ENCODE results near the gene TMEM81.

The TMEM81 gene

GRCh38 chr1:205058853-205059252 lies 25.4 kb downstream of the TMEM81 start:
- DNase-seq (ENCODE audit: low read depth): no peak

GRCh38 chr1:205057808-205058575 lies 26.3 kb downstream of the TMEM81 start:
- no peak for DNase-seq (ENCODE audit: low read depth)

- DNase-seq (ENCODE audit: low read depth): no peak
Observed at GRCh38 chr1:205056956-205057568, 27.2 kb downstream of the TMEM81 start.

GRCh38 chr1:205056188-205056611 lies 28.1 kb downstream of the TMEM81 start:
- DNase-seq (ENCODE audit: low read depth): no peak

- DNase-seq (ENCODE audit: low read depth): no peak
Observed at GRCh38 chr1:205054013-205054412, 30.2 kb downstream of the TMEM81 start.

GRCh38 chr1:205053296-205053695 lies 31.0 kb downstream of the TMEM81 start:
- no peak for DNase-seq (ENCODE audit: low read depth)

GRCh38 chr1:205052690-205053089 lies 31.6 kb downstream of the TMEM81 start:
- no peak for DNase-seq (ENCODE audit: low read depth)

- no peak for DNase-seq (ENCODE audit: low read depth)
Observed at GRCh38 chr1:205049479-205049878, 34.8 kb downstream of the TMEM81 start.

GRCh38 chr1:205048382-205048781 lies 35.9 kb downstream of the TMEM81 start:
- no peak for DNase-seq (ENCODE audit: low read depth)

GRCh38 chr1:205047764-205048231 lies 36.5 kb downstream of the TMEM81 start:
- no peak for DNase-seq (ENCODE audit: low read depth)

GRCh38 chr1:205046870-205047269 lies 37.4 kb downstream of the TMEM81 start:
- no peak for DNase-seq (ENCODE audit: low read depth)

GRCh38 chr1:205045146-205045545 lies 39.1 kb downstream of the TMEM81 start:
- DNase-seq (ENCODE audit: low read depth): no peak

- no peak for DNase-seq (ENCODE audit: low read depth)
Observed at GRCh38 chr1:205044741-205045140, 39.5 kb downstream of the TMEM81 start.

- DNase-seq (ENCODE audit: low read depth): no peak
Observed at GRCh38 chr1:205043866-205044265, 40.4 kb downstream of the TMEM81 start.

GRCh38 chr1:205042911-205043806 lies 41.1 kb downstream of the TMEM81 start, which contains the start of gene CNTN2:
Gene CNTN2, plus strand, starts transcription at chr1:205043212. Its CDS starts 9,974 bp downstream, at chr1:205053186.
- no peak for DNase-seq (ENCODE audit: low read depth)

GRCh38 chr1:205041998-205042910 lies 42.0 kb downstream of the TMEM81 start:
- no peak for DNase-seq (ENCODE audit: low read depth)

GRCh38 chr1:205041001-205041715 lies 43.1 kb downstream of the TMEM81 start:
- no peak for DNase-seq (ENCODE audit: low read depth)

GRCh38 chr1:205038132-205038786 lies 46.0 kb downstream of the TMEM81 start:
- DNase-seq (ENCODE audit: low read depth): no peak

- DNase-seq (ENCODE audit: low read depth): no peak
Observed at GRCh38 chr1:205037539-205037938, 46.7 kb downstream of the TMEM81 start.
